Breast epithelium (tissue), 4 donors: ENCODE measurements around the gene TADA2A. TPM values are rescaled to one million over a fixed set of nuclear protein-coding genes. Genes with fewer than 3 reads are reported as not detected.
"Not testable (repeated sequence)": the region's sequence is repeated elsewhere in the genome, so short reads cannot be mapped to it uniquely, and the experiment has no call there.

Experiments
- DNase-seq, 2 donors: peaks; one replicate each; pipeline ENCODE4 v3.0.0-alpha.2; 2019; ENCODE audit warnings: low spot score in 2 of 2
- H3K27ac ChIP-seq, 2 donors: fragments of 200-600 bp; sonication (generic) in 1 of 2; one replicate each; pipeline ENCODE4 v1.5.1; 2016 to 2019; ENCODE audit warnings: mild to moderate bottlenecking in 1 of 2
- H3K27me3 ChIP-seq, 2 donors: fragments of 200-600 bp; sonication (generic) in 1 of 2; one replicate each; pipeline versions ENCODE4 v1.5.1 to v1.6.0; 2017 to 2019; ENCODE audit warnings: control low read depth in 1 of 2, mild to moderate bottlenecking in 1 of 2
- H3K36me3 ChIP-seq: fragments of 200-600 bp; one replicate; pipeline ENCODE4 v1.5.1; 2019
- H3K4me1 ChIP-seq, 2 donors: fragments of 200-600 bp; sonication (generic); one replicate each; pipeline ENCODE4 v1.5.1; 2016 to 2019; ENCODE audit warnings: control low read depth in 1 of 2
- H3K4me3 ChIP-seq, 3 donors: fragments of 200-600 bp; sonication (generic); 1 replicate in 2 of 3; 2 replicates in 1 of 3; pipeline ENCODE4 v1.5.1; 2016 to 2019; ENCODE audit warnings: mild to moderate bottlenecking in 3 of 3, moderate library complexity in 2 of 3
- H3K9me3 ChIP-seq, 2 donors: fragments of 200-600 bp; sonication (generic) in 1 of 2; one replicate each; pipeline ENCODE4 v1.5.1; 2016 to 2019; ENCODE audit warnings: control low read depth in 1 of 2
- CTCF ChIP-seq, 3 donors: fragments of 450-650 bp; IDR thresholded peaks; one replicate each; pipeline ENCODE4 v1.5.1; 2016 to 2017; ENCODE audit warnings: antibody characterized with exemption in 3 of 3, mild to moderate bottlenecking in 3 of 3, moderate library complexity in 3 of 3
- POLR2A ChIP-seq: fragments of 450-650 bp; IDR thresholded peaks from one replicate; pipeline ENCODE4 v1.6.1; 2016; ENCODE audit warnings: antibody characterized with exemption, mild to moderate bottlenecking, moderate library complexity
- POLR2AphosphoS5 ChIP-seq, 3 donors: sonication (generic); formaldehyde crosslinking; IDR thresholded peaks; one replicate each; pipeline ENCODE4 v1.6.1; 2017; ENCODE audit warnings: antibody characterized with exemption in 3 of 3
- intact Hi-C: fragments of 100-400 bp; cut with DNase I; formaldehyde crosslinking; loops from one replicate; pipeline ENCODE4 v1.15.1; 2023; ENCODE audit warnings: low total_unique reads
- total RNA-seq, 3 donors: library from RNA; depleted of rRNA; stranded (reverse); fragments of >200 nt; gene quantifications; one replicate each; pipeline ENCODE4 v1.1.0, GENCODE V29; 2016

The TADA2A gene
- total RNA-seq, 3 donors from 2014 or later, result 14.7 to 36.1 (median 26.3) TPM

GRCh38 chr17:37446027-37446426 is 39.3 kb downstream of the TADA2A start:
- H3K27me3 ChIP-seq, result no peaks in the 10 kb centered on the region
- H3K4me1 ChIP-seq, result peaks cover 0 to 6% of the 10 kb centered on the region in 2 donors
- no peak overlapping the region for H3K4me3 ChIP-seq
- no peak for DNase-seq
- intact Hi-C loops, result no loop called here
- TF ChIP-seq POLR2AphosphoS5 (IDR thresholded peaks at IDR 0.05) (no peak), CTCF (IDR thresholded peaks at IDR 0.05) (no peak), POLR2A (no peak)
- H3K27ac ChIP-seq, result no peak overlapping the region
- H3K9me3 ChIP-seq, result no peaks in the 10 kb centered on the region
- no peaks in the 10 kb centered on the region for H3K36me3 ChIP-seq

DNA sequence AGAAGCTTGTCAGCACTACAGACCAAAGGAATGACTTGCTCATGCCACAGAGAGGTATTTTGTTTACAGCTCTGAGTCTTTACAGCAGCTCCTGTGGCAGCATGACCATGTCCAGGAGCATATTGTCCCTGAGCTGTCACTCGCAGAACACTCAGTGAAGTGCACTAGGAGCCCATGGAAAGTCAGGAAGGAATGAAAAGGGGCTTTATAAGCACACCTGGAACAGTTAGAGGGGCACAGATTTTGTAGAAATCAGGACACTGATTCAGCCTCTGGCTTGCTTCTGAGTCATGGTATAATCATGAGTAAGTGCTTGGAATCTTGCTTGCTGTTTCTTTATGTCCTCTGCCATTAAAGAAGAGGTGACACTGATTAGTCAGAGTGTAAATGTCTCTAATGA is 41.0 kb downstream of the TADA2A start:
- no peak for DNase-seq
- Histone ChIP-seq H3K4me1 (peaks cover 0 to 6% of the 10 kb centered on the region in 2 donors), H3K36me3 (no peaks in the 10 kb centered on the region), H3K9me3 (no peaks in the 10 kb centered on the region), H3K27me3 (no peaks in the 10 kb centered on the region), H3K4me3 (no peak overlapping the region), H3K27ac (no peak overlapping the region)
- intact Hi-C loops, result no loop called here
- no peak for TF ChIP-seq CTCF (IDR thresholded peaks at IDR 0.05)
- TF ChIP-seq POLR2A, result no peak
- no peak for TF ChIP-seq POLR2AphosphoS5 (IDR thresholded peaks at IDR 0.05)

GRCh38 chr17:37450112-37450511 is 43.4 kb downstream of the TADA2A start:
- H3K4me1 ChIP-seq, result peaks cover 0 to 6% of the 10 kb centered on the region in 2 donors
- no peaks in the 10 kb centered on the region for H3K9me3 ChIP-seq
- peak overlapping the region; percentile 73 to 79 for H3K27ac ChIP-seq
- peak in 1 of 2 donors; percentile 71 for DNase-seq
- no peaks in the 10 kb centered on the region for H3K27me3 ChIP-seq
- no peaks in the 10 kb centered on the region for H3K36me3 ChIP-seq
- intact Hi-C loops, result no loop called here
- TF ChIP-seq CTCF (IDR thresholded peaks at IDR 0.05) (no peak), POLR2AphosphoS5 (IDR thresholded peaks at IDR 0.05) (peak in 1 of 3 donors; percentile 56), POLR2A (no peak)
- H3K4me3 ChIP-seq, result no peak overlapping the region

DNA sequence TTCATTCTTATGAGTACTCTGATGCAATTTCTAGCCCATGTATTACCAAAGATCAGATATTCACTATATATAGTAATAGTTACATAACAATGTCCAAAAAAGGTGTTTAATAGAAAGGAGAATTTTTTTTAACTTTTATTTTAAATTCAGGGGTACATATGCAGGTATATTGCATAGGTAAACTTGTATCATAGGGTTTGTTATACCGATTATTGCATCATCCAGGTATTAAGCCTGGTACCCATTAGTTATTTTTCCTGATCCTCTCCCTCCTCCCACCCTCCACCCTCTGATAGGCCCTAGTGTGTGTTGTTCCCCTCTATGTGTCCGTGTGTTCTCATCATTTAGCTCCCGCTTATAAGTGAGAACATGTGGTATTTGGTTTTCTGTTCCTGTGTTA is 51.1 kb downstream of the TADA2A start:
- H3K4me3 ChIP-seq, DNase-seq, H3K4me1 ChIP-seq, H3K27ac ChIP-seq, H3K27me3 ChIP-seq, intact Hi-C loops, H3K9me3 ChIP-seq, H3K36me3 ChIP-seq: not testable (repeated sequence)

DNA sequence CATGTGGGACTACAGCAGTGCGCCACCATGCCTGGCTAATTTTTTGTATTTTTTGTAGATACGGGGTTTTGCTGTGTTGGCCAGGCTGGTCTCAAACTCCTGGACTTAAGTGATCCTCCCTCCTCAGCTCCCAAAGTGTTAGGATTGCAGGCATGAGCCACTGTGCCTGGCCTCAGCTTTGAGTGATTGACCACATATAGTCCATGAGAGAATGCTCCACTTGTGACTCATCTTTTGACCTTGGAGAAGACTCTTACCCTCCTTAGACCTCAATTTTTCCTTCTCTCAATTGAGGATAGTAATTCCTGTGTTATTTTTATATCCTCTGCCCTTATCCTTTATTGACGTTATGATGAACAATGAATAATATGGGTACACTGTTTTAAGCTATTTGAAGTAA is 52.1 kb downstream of the TADA2A start:
- Histone ChIP-seq H3K36me3 (no peaks in the 10 kb centered on the region), H3K4me1 (no peaks in the 10 kb centered on the region)
- intact Hi-C loops, result no loop called here

More for the DNA sequence above, 52.1 kb downstream of the TADA2A start:
- no peak overlapping the region for H3K4me3 ChIP-seq
- H3K27ac ChIP-seq, result no peak overlapping the region
- TF ChIP-seq POLR2A (no peak), POLR2AphosphoS5 (IDR thresholded peaks at IDR 0.05) (no peak), CTCF (IDR thresholded peaks at IDR 0.05) (no peak)
- no peaks in the 10 kb centered on the region for H3K9me3 ChIP-seq
- no peaks in the 10 kb centered on the region for H3K27me3 ChIP-seq
- DNase-seq, result no peak
